Measurements from ENCODE around the gene NEURL1.

DNA sequence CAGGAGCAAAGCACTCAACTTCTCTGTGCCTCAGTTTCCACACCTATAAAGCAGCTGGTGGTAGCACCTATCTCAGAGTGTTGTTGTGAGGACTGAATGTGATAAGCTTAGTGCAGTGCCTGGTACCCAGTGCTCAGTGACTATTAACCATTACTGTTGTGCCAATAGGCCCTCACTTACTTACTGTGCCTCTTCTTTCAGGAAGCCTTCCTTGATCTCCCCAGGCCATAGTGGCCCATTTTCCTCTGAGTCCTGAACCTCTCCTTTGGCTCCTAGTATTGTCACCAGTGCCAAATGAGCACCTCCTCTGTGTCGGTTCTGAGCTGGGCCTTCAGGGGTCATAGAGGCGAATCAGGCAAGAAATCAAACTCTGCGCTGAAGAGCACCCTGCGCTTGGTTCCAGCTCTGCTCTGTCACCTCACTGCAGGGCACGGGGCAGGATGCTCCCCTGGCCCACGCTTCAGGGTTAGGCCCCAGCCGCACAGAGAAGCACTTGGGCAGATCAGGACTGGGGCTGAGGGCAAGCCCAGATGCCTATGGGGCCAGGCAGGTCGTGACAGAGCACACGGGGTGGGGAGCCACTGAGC, 37.3 kb upstream of the NEURL1 start:
- TF ChIP-seq, protein P1, sequence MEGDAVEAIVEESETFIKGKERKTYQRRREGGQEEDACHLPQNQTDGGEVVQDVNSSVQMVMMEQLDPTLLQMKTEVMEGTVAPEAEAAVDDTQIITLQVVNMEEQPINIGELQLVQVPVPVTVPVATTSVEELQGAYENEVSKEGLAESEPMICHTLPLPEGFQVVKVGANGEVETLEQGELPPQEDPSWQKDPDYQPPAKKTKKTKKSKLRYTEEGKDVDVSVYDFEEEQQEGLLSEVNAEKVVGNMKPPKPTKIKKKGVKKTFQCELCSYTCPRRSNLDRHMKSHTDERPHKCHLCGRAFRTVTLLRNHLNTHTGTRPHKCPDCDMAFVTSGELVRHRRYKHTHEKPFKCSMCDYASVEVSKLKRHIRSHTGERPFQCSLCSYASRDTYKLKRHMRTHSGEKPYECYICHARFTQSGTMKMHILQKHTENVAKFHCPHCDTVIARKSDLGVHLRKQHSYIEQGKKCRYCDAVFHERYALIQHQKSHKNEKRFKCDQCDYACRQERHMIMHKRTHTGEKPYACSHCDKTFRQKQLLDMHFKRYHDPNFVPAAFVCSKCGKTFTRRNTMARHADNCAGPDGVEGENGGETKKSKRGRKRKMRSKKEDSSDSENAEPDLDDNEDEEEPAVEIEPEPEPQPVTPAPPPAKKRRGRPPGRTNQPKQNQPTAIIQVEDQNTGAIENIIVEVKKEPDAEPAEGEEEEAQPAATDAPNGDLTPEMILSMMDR (IDR thresholded peaks at IDR 0.05; ENCODE audit: insufficient read depth, low read length, poor library complexity, severe bottlenecking), result no peak
- no peak for TF ChIP-seq EZH2phosphoT487 (conservative IDR thresholded peaks at IDR 0.05; ENCODE audit: low read length)
